Breast epithelium (tissue), 3 donors: ENCODE results near the gene TGFBI.
A peak's percentile ranks its signal among the peaks of the same experiment; 100 is the strongest.

Source experiments
- POLR2A ChIP-seq: fragments of 450-650 bp; IDR thresholded peaks from one replicate; pipeline ENCODE4 v1.6.1; 2016; ENCODE audit warnings: antibody characterized with exemption, mild to moderate bottlenecking, moderate library complexity
- POLR2AphosphoS5 ChIP-seq, 3 donors: sonication (generic); formaldehyde crosslinking; IDR thresholded peaks; one replicate each; pipeline ENCODE4 v1.6.1; 2017; ENCODE audit warnings: antibody characterized with exemption in 3 of 3

DNA sequence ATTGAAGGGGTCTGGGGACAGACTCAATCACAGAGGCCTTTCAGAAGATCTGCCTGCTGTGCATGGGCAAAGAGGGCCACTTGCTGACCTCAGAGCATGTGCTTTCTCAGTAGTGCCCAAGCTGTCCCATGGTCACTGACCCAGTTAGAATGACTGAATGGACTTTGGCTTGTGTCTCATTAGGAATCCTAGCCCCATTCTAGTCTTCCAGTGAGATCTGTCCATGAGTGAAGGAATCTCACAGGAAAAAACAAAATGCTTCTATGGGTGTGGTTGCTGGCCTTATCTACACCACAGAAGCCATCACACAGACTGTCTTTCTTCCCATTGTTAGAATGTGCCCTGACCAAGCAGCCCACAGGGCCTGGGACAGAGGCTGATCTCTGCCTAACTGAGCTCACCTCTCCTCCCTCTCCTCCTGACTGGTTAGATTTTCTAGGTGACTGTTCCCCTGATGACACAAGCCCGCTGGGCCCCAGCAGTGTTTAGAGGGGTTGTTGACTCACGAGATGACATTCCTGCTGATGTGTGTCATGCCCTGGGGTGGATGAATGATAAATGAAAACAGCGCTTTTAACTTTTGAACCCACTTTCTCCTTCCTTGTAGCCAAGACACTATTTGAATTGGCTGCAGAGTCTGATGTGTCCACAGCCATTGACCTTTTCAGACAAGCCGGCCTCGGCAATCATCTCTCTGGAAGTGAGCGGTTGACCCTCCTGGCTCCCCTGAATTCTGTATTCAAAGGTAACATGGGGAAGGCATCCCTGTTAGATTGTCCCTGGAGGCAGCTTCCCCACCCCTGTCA lies 24.8 kb downstream of the TGFBI start:
- TF ChIP-seq POLR2AphosphoS5 (IDR thresholded peaks at IDR 0.05) (peak; percentile 27 to 57 (median 42)), POLR2A (no peak)
